Measurements from ENCODE around the gene TMEM178A. TPM values are rescaled to one million over a fixed set of nuclear protein-coding genes. Genes with fewer than 3 reads are reported as not detected.

Gene TMEM178A
- polyA plus RNA-seq, 1 donor from 2014 or later = 31.8 TPM

DNA sequence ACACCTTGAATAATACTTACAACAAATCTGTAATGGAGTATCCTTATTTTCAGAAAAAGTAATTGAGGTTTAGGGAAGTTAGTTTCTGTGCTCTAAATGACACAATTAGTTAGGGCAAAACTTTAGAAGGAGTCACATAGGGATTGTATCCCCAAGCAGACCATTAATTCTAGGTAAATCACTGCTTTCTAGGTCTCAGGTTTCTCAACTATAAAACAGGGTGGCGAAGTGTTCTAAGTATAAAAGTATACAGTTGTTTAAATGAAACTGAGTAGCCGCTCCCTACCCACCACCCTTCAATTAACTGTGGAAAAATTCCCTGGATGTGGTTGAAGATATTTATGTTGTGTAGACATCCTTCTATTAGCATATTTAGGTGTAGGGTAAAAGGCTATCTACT is 19.9 kb upstream of the TMEM178A start:
- Histone ChIP-seq H3K79me2 (replicated peaks; ENCODE audit: insufficient read depth, low read length) (no peaks in the 10 kb centered on the region), H3K9me2 (ENCODE audit: insufficient read depth, low read length) (no peaks in the 10 kb centered on the region), H4K20me1 (ENCODE audit: insufficient read depth) (no peaks in the 10 kb centered on the region), H3K36me3 (ENCODE audit: insufficient read depth, low read length) (no peaks in the 10 kb centered on the region), H3K4me2 (ENCODE audit: low read length) (no peak overlapping the region), H3K4me3 (ENCODE audit: low read length) (no peak overlapping the region), H3K9ac (ENCODE audit: low read length) (no peak overlapping the region), H3K27ac (ENCODE audit: low read length) (no peak overlapping the region), H2AFZ (ENCODE audit: low read depth, low read length) (no peak overlapping the region), H3K27me3 (ENCODE audit: insufficient read depth, low read depth, low read length) (no peaks in the 10 kb centered on the region), H3K9me3 (ENCODE audit: low read length) (no peaks in the 10 kb centered on the region), H3F3A (ENCODE audit: insufficient read depth, low read length, poor library complexity, severe bottlenecking) (no peaks in the 10 kb centered on the region)
- TF ChIP-seq TAF1 (IDR thresholded peaks at IDR 0.05; ENCODE audit: low read depth) = no peak

DNA sequence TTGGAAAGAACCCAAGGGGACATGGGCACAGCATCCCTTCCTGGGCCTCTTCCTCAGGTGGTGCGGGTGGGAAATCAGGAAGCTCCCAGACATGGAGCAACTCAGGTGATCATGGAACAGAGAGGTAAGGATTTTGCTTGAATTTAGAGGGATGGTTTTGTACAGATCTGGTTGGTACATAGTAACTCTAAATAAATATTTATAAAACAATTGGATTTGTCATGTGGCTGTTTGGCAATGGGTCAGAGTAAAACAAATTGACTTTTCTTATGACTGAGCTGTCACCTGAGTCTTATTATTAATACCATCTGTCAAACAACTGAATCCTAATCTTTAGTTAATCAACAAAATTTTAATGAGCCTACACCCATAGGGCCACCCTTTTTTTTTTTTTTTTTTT is 19.4 kb upstream of the TMEM178A start:
- no peaks in the 10 kb centered on the region for H3K9me2 ChIP-seq (ENCODE audit: insufficient read depth, low read length)
- no peaks in the 10 kb centered on the region for H3K27me3 ChIP-seq (ENCODE audit: insufficient read depth, low read depth, low read length)
- no peak for TF ChIP-seq POLR2AphosphoS5 (IDR thresholded peaks at IDR 0.05)
- no peak overlapping the region for H2AFZ ChIP-seq (ENCODE audit: low read depth, low read length)
- no peak overlapping the region for H3K9ac ChIP-seq (ENCODE audit: low read length)
- H3K4me2 ChIP-seq (ENCODE audit: low read length) = no peak overlapping the region
- no peaks in the 10 kb centered on the region for H3K9me3 ChIP-seq (ENCODE audit: low read length)
- no peaks in the 10 kb centered on the region for H3K36me3 ChIP-seq (ENCODE audit: insufficient read depth, low read length)
- no peaks in the 10 kb centered on the region for H3F3A ChIP-seq (ENCODE audit: insufficient read depth, low read length, poor library complexity, severe bottlenecking)
- no peaks in the 10 kb centered on the region for H3K79me2 ChIP-seq (replicated peaks; ENCODE audit: insufficient read depth, low read length)
- no peaks in the 10 kb centered on the region for H4K20me1 ChIP-seq (ENCODE audit: insufficient read depth)
- no peak overlapping the region for H3K4me3 ChIP-seq (ENCODE audit: low read length)
- no peak overlapping the region for H3K27ac ChIP-seq (ENCODE audit: low read length)

GRCh38 chr2:39647104-39647765 is 18.5 kb upstream of the TMEM178A start:
- H3K79me2 ChIP-seq (replicated peaks; ENCODE audit: insufficient read depth, low read length) = no peaks in the 10 kb centered on the region
- H3K9ac ChIP-seq (ENCODE audit: low read length) = no peak overlapping the region
- no peaks in the 10 kb centered on the region for H3K9me3 ChIP-seq (ENCODE audit: low read length)
- H3K27me3 ChIP-seq (ENCODE audit: insufficient read depth, low read depth, low read length) = no peaks in the 10 kb centered on the region
- no peaks in the 10 kb centered on the region for H3K36me3 ChIP-seq (ENCODE audit: insufficient read depth, low read length)
- no peak overlapping the region for H2AFZ ChIP-seq (ENCODE audit: low read depth, low read length)
- TF ChIP-seq SMC3 (conservative IDR thresholded peaks at IDR 0.05; ENCODE audit: poor library complexity) (no peak), REST (IDR thresholded peaks at IDR 0.05; ENCODE audit: borderline replicate concordance) (no peak), RAD21 (conservative IDR thresholded peaks at IDR 0.05) (no peak), MXI1 (conservative IDR thresholded peaks at IDR 0.05; ENCODE audit: poor library complexity, severe bottlenecking) (no peak), TAF1 (IDR thresholded peaks at IDR 0.05; ENCODE audit: low read depth) (no peak), EZH2 (IDR thresholded peaks at IDR 0.05; ENCODE audit: borderline replicate concordance, insufficient read depth, low read length, poor library complexity, severe bottlenecking) (no peak), EP300 (conservative IDR thresholded peaks at IDR 0.05; ENCODE audit: poor library complexity, severe bottlenecking) (no peak), POLR2AphosphoS5 (IDR thresholded peaks at IDR 0.05) (no peak)
- TF ChIP-seq, protein P1, sequence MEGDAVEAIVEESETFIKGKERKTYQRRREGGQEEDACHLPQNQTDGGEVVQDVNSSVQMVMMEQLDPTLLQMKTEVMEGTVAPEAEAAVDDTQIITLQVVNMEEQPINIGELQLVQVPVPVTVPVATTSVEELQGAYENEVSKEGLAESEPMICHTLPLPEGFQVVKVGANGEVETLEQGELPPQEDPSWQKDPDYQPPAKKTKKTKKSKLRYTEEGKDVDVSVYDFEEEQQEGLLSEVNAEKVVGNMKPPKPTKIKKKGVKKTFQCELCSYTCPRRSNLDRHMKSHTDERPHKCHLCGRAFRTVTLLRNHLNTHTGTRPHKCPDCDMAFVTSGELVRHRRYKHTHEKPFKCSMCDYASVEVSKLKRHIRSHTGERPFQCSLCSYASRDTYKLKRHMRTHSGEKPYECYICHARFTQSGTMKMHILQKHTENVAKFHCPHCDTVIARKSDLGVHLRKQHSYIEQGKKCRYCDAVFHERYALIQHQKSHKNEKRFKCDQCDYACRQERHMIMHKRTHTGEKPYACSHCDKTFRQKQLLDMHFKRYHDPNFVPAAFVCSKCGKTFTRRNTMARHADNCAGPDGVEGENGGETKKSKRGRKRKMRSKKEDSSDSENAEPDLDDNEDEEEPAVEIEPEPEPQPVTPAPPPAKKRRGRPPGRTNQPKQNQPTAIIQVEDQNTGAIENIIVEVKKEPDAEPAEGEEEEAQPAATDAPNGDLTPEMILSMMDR (IDR thresholded peaks at IDR 0.05; ENCODE audit: poor library complexity, severe bottlenecking) = no peak
- H4K20me1 ChIP-seq (ENCODE audit: insufficient read depth) = no peaks in the 10 kb centered on the region
- H3K4me2 ChIP-seq (ENCODE audit: low read length) = no peak overlapping the region
- H3K27ac ChIP-seq (ENCODE audit: low read length) = no peak overlapping the region
- no peak overlapping the region for H3K4me3 ChIP-seq (ENCODE audit: low read length)
- no peaks in the 10 kb centered on the region for H3K9me2 ChIP-seq (ENCODE audit: insufficient read depth, low read length)
- H3F3A ChIP-seq (ENCODE audit: insufficient read depth, low read length, poor library complexity, severe bottlenecking) = no peaks in the 10 kb centered on the region
